CD4-positive, alpha-beta T cell treated with Interleukin-6 for 4 hours (primary cell): ENCODE results near the gene ITGBL1.
A peak's percentile ranks its signal among the peaks of the same experiment; 100 is the strongest.

Experiments
- DNase-seq: peaks from one replicate; pipeline ENCODE4 v3.0.0-alpha.2; 2020; ENCODE audit warnings: mixed read lengths

Gene ITGBL1

GRCh38 chr13:101572456-101572855, 120.0 kb downstream of the ITGBL1 start:
- no peak for DNase-seq

- no peak for DNase-seq
Measured at GRCh38 chr13:101575581-101575980, 123.1 kb downstream of the ITGBL1 start.

- DNase-seq, result no peak
Measured at GRCh38 chr13:101576455-101576854, 124.0 kb downstream of the ITGBL1 start.

GRCh38 chr13:101576977-101577376, 124.5 kb downstream of the ITGBL1 start:
- no peak for DNase-seq

- no peak for DNase-seq
Measured at GRCh38 chr13:101579281-101579802, 126.9 kb downstream of the ITGBL1 start.

- no peak for DNase-seq
Measured at GRCh38 chr13:101584331-101584730, 131.9 kb downstream of the ITGBL1 start.

GRCh38 chr13:101590479-101590878, 138.0 kb downstream of the ITGBL1 start:
- DNase-seq, result no peak

- no peak for DNase-seq
Measured at GRCh38 chr13:101594936-101595335, 142.5 kb downstream of the ITGBL1 start.

GRCh38 chr13:101596803-101597202, 144.3 kb downstream of the ITGBL1 start:
- no peak for DNase-seq

- no peak for DNase-seq
Measured at GRCh38 chr13:101611491-101612475, 159.3 kb downstream of the ITGBL1 start.

- DNase-seq, result no peak
Measured at GRCh38 chr13:101612735-101613134, 160.3 kb downstream of the ITGBL1 start.

GRCh38 chr13:101614491-101614890, 162.0 kb downstream of the ITGBL1 start:
- DNase-seq, result no peak

GRCh38 chr13:101618440-101619187, 166.1 kb downstream of the ITGBL1 start:
- DNase-seq, result peak; percentile 7

GRCh38 chr13:101621099-101621498, 168.6 kb downstream of the ITGBL1 start:
- no peak for DNase-seq

GRCh38 chr13:101623470-101624209, 171.2 kb downstream of the ITGBL1 start:
- no peak for DNase-seq

- DNase-seq, result no peak
Measured at GRCh38 chr13:101624210-101624922, 171.9 kb downstream of the ITGBL1 start.

- DNase-seq, result peak; percentile 7
Measured at GRCh38 chr13:101624981-101625380, 172.5 kb downstream of the ITGBL1 start.

- DNase-seq, result peak; percentile 27
Measured at GRCh38 chr13:101626925-101627555, 174.6 kb downstream of the ITGBL1 start.

- DNase-seq, result no peak
Measured at GRCh38 chr13:101627556-101627943, 175.1 kb downstream of the ITGBL1 start.

GRCh38 chr13:101628900-101629299, 176.4 kb downstream of the ITGBL1 start:
- no peak for DNase-seq

- no peak for DNase-seq
Measured at GRCh38 chr13:101631395-101631794, 178.9 kb downstream of the ITGBL1 start.

- no peak for DNase-seq
Measured at GRCh38 chr13:101634142-101634541, 181.7 kb downstream of the ITGBL1 start.
